ENCODE measurements around the gene RICTOR. TPM values are rescaled to one million over a fixed set of nuclear protein-coding genes. Genes with fewer than 3 reads are reported as not detected.

The RICTOR gene
- total and polyA plus RNA-seq, 9 of the 15 experiments (the other 6 are each of a cell fraction or from before 2014, with no cell fraction given): 13.9 to 46.6 (median 22.6) TPM

GRCh38 chr5:39102684-39103155 lies 28.5 kb upstream of the RICTOR start (continued):
- TF ChIP-seq ZNF449 (CRISPR knock-in tag; IDR thresholded peaks at IDR 0.05) (no peak), TBL1XR1 (IDR thresholded peaks at IDR 0.05; ENCODE audit: low read length in 2 of 2) (no peak; a peak in 1 of 4 replicates), KAT7 (CRISPR knock-in tag; IDR thresholded peaks at IDR 0.05; ENCODE audit: borderline replicate concordance) (no peak), NFYB (IDR thresholded peaks at IDR 0.05; ENCODE audit: extremely low read depth, insufficient read length) (no peak), SOX6 (IDR thresholded peaks at IDR 0.05) (peak; percentile 61; the same call in 1 of the 2 replicates), HDAC3 (IDR thresholded peaks at IDR 0.05; ENCODE audit: borderline replicate concordance, partially characterized antibody) (no peak), DLX4 (CRISPR knock-in tag; IDR thresholded peaks at IDR 0.05) (no peak), CTBP1 (IDR thresholded peaks at IDR 0.05; ENCODE audit: borderline replicate concordance) (peak; percentile 57; the same call in 1 of the 2 replicates), HDAC2 (IDR thresholded peaks at IDR 0.05) (peak; percentile 46; the same call in 1 of the 2 replicates), MTA2 (IDR thresholded peaks at IDR 0.05; ENCODE audit: low read depth) (peak; percentile 31; the same call in 1 of the 2 replicates), THAP12 (CRISPR knock-in tag; IDR thresholded peaks at IDR 0.05) (no peak), MCM5 (IDR thresholded peaks at IDR 0.05; ENCODE audit: low read depth) (no peak), JUNB (CRISPR knock-in tag; conservative IDR thresholded peaks at IDR 0.05) (no peak), ATF7 (IDR thresholded peaks at IDR 0.05) (peak; percentile 53; the same call in 1 of the 2 replicates), CEBPB (tag; IDR thresholded peaks at IDR 0.05) (peak; percentile 98), NELFE (IDR thresholded peaks at IDR 0.05; ENCODE audit: insufficient read depth, insufficient read length) (no peak), RBBP5 (IDR thresholded peaks at IDR 0.05; ENCODE audit: borderline replicate concordance, insufficient read depth, low read length, poor library complexity, severe bottlenecking) (no peak), RFX1 (IDR thresholded peaks at IDR 0.05) (no peak), YBX1 (IDR thresholded peaks at IDR 0.05) (no peak), EWSR1 (IDR thresholded peaks at IDR 0.05; ENCODE audit: borderline replicate concordance, low read depth, partially characterized antibody) (no peak), PRPF4 (IDR thresholded peaks at IDR 0.05; ENCODE audit: insufficient read depth, low read depth, low read length, poor library complexity, severe bottlenecking) (no peak), ATF1 (CRISPR knock-in tag; IDR thresholded peaks at IDR 0.05) (no peak), ATF1 (tag; IDR thresholded peaks at IDR 0.05) (no peak)
- TF ChIP-seq, protein P1, sequence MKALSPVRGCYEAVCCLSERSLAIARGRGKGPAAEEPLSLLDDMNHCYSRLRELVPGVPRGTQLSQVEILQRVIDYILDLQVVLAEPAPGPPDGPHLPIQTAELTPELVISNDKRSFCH (CRISPR knock-in tag; IDR thresholded peaks at IDR 0.05): no peak
- TF ChIP-seq, protein P1 (tag; IDR thresholded peaks at IDR 0.05): no peak
- TF ChIP-seq, protein P2, sequence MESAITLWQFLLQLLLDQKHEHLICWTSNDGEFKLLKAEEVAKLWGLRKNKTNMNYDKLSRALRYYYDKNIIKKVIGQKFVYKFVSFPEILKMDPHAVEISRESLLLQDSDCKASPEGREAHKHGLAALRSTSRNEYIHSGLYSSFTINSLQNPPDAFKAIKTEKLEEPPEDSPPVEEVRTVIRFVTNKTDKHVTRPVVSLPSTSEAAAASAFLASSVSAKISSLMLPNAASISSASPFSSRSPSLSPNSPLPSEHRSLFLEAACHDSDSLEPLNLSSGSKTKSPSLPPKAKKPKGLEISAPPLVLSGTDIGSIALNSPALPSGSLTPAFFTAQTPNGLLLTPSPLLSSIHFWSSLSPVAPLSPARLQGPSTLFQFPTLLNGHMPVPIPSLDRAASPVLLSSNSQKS (CRISPR knock-in tag; IDR thresholded peaks at IDR 0.05): no peak
